Spleen (tissue), 11 donors: Measurements from ENCODE around the gene LTBP1. TPM values are rescaled to one million over a fixed set of nuclear protein-coding genes. Genes with fewer than 3 reads are reported as not detected.
"Not testable (repeated sequence)": the region's sequence is repeated elsewhere in the genome, so short reads cannot be mapped to it uniquely, and the experiment has no call there.

ENCODE experiments used
- DNase-seq: peaks from one replicate; pipeline ENCODE4 v3.0.0-alpha.2; 2020
- H3K27ac ChIP-seq, 8 donors: fragments of 200-600 bp; sonication (generic) in 7 of 8; 1 replicate in 4 of 8; 2 replicates in 4 of 8; pipeline versions ENCODE4 v1.5.0 to v1.8.0; 2016 to 2021; ENCODE audit warnings: inconsistent platforms in 4 of 8, mild to moderate bottlenecking in 4 of 8, moderate library complexity in 1 of 8
- H3K27me3 ChIP-seq, 7 donors: fragments of 200-600 bp; sonication (generic) in 6 of 7; replicated peaks in 1 of 7; 1 replicate in 4 of 7; 2 replicates in 3 of 7; pipeline versions ENCODE4 v1.5.0 to v1.8.0; 2016 to 2021; ENCODE audit warnings: inconsistent platforms in 3 of 7, mild to moderate bottlenecking in 1 of 7
- H3K36me3 ChIP-seq, 6 donors: fragments of 200-600 bp; sonication (generic) in 5 of 6; 1 replicate in 4 of 6; 2 replicates in 2 of 6; pipeline versions ENCODE4 v1.5.0 to v1.8.0; 2016 to 2021; ENCODE audit warnings: inconsistent platforms in 2 of 6
- H3K4me1 ChIP-seq, 6 donors: fragments of 200-600 bp; sonication (generic) in 5 of 6; 1 replicate in 3 of 6; 2 replicates in 3 of 6; pipeline versions ENCODE4 v1.5.0 to v1.8.0; 2016 to 2021; ENCODE audit warnings: inconsistent platforms in 3 of 6
- H3K4me3 ChIP-seq, 8 donors: fragments of 200-600 bp; sonication (generic) in 7 of 8; 1 replicate in 4 of 8; 2 replicates in 4 of 8; pipeline versions ENCODE4 v1.5.0 to v1.8.0; 2016 to 2021; ENCODE audit warnings: inconsistent platforms in 4 of 8, mild to moderate bottlenecking in 4 of 8, moderate library complexity in 2 of 8
- H3K9me3 ChIP-seq, 8 donors: fragments of 200-600 bp; sonication (generic) in 7 of 8; 1 replicate in 4 of 8; 2 replicates in 4 of 8; pipeline versions ENCODE4 v1.5.0 to v1.8.0; 2016 to 2021; ENCODE audit warnings: inconsistent platforms in 4 of 8
- POLR2A ChIP-seq, 3 donors: fragments of 450-650 bp; IDR thresholded peaks; one replicate each; pipeline ENCODE4 v1.5.1; 2017; ENCODE audit warnings: antibody characterized with exemption in 3 of 3, mild to moderate bottlenecking in 1 of 3
- POLR2AphosphoS5 ChIP-seq, 3 donors: sonication (generic); formaldehyde crosslinking; IDR thresholded peaks; one replicate each; pipeline ENCODE4 v1.5.1; 2017; ENCODE audit warnings: antibody characterized with exemption in 3 of 3
- WGBS, 5 donors: extraction: QIAGEN DNeasy Blood & Tissue Kit in 3 of 5; methylation state at CpG; one replicate each; pipeline versions ENCODE4 v1.1.5 to v1.1.7; 2013 to 2018; 5-methylcytosine and 5-hydroxymethylcytosine counted together
- intact Hi-C: fragments of 100-400 bp; cut with DNase I; formaldehyde crosslinking; loops from one replicate; pipeline ENCODE4 v1.15.0; 2023; ENCODE audit warnings: low total_unique reads
- polyA plus RNA-seq, 3 donors: library from polyadenylated mRNA; stranded (reverse); fragments of 200-250 nt; gene quantifications; one replicate each; pipeline ENCODE4 v1.2.1, GENCODE V29; 2013
- total RNA-seq, 7 donors: library from RNA; depleted of rRNA in 3 of 7; stranded (reverse); fragments of >200 nt in 3 of 7; fragmentation: NEBNext Ultra II Directional in 4 of 7; extraction: Animal tissue kit (Norgen Biotek cat#: 25700) in 4 of 7; gene quantifications; one replicate each; pipeline versions ENCODE4 v1.1.0 to v1.2.1, GENCODE V29; 2016 to 2021
- TF ChIP-seq, protein P1 (sequence below), 11 experiments: fragments of 200-600 bp in 7 of 11; fragments of 450-650 bp in 4 of 11; sonication (generic) in 4 of 11; IDR thresholded peaks in 8 of 11; conservative IDR thresholded peaks in 3 of 11; 1 replicate in 7 of 11; 2 replicates in 4 of 11; pipeline versions ENCODE4 v1.4.0 to v1.8.0; 2016 to 2021; ENCODE audit warnings: antibody characterized with exemption in 11 of 11, inconsistent platforms in 4 of 11, mild to moderate bottlenecking in 1 of 11
- donor health status: healthy with polysubstance abuse.
- donor health status: DM: no; HTN: no; CAD: no; lungs with moderate emphysema.
- donor health status: DM: no; HTN: no; CAD: no.
- donor health status: Bipolar disorder and iron deficiency.
- donor health status: healthy.
- donor health status: DM: no; HTN: no; CAD: no.
- donor health status: DM: yes; HTN: yes; CAD: no.

LTBP1 gene
- total and polyA plus RNA-seq, 10 donors = 6.8 to 28.0 (median 13.3) TPM

DNA sequence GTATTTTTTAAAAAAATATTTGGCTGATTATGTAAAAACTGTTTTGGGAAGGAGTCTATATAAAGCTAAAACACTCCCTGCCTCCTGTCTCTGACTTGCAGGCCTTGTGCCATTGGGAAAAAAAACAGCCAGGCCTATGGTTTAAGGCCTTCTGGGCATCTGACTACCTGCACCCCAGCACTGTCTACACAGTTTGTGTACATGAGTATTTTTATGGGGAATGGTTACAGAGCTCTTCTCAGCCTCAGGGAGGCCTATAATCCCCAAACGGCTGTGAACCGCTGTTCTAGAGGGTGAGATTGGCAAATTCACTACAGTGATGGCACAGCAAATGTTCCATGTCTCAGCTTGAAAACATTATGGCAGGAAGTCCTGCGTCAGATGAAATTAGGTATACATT is 96.1 kb downstream of the LTBP1 start:
- DNase-seq = no peak
- 90 to 100% (median 93%) methylated on average over 3 of the region's 3 CpGs for WGBS, 5 donors
- Histone ChIP-seq H3K9me3 (no peaks in the 10 kb centered on the region), H3K36me3 (no peaks in the 10 kb centered on the region), H3K4me3 (no peak overlapping the region), H3K4me1 (no peaks in the 10 kb centered on the region), H3K27me3 (no peaks in the 10 kb centered on the region), H3K27ac (no peak overlapping the region)
- intact Hi-C loops = no loop called here
- TF ChIP-seq, protein P1, sequence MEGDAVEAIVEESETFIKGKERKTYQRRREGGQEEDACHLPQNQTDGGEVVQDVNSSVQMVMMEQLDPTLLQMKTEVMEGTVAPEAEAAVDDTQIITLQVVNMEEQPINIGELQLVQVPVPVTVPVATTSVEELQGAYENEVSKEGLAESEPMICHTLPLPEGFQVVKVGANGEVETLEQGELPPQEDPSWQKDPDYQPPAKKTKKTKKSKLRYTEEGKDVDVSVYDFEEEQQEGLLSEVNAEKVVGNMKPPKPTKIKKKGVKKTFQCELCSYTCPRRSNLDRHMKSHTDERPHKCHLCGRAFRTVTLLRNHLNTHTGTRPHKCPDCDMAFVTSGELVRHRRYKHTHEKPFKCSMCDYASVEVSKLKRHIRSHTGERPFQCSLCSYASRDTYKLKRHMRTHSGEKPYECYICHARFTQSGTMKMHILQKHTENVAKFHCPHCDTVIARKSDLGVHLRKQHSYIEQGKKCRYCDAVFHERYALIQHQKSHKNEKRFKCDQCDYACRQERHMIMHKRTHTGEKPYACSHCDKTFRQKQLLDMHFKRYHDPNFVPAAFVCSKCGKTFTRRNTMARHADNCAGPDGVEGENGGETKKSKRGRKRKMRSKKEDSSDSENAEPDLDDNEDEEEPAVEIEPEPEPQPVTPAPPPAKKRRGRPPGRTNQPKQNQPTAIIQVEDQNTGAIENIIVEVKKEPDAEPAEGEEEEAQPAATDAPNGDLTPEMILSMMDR (IDR thresholded peaks at IDR 0.05 in 8 of 11, conservative IDR thresholded peaks at IDR 0.05 in 3 of 11) = no peak
- TF ChIP-seq POLR2AphosphoS5 (IDR thresholded peaks at IDR 0.05) (no peak), POLR2A (IDR thresholded peaks at IDR 0.05) (no peak)

DNA sequence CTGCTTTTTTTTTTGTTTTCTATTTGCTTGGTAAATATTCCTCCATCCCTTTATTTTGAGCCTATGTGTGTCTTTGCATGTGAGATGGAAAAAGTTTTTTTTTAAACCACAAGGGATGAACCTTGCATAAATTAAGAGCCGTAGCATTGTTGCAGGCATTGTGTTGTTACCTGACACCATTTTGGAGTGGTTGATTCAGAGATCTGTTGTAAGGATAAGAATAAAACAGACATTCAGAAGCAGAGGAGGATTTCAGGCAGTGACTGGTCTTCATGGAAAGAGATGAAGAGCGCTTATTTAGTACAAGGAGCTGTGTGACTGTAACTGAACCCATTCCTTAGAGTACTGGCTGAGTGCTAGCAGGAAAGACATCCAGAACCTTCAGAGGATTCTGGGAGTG is 101.2 kb downstream of the LTBP1 start:
- TF ChIP-seq, protein P1 (IDR thresholded peaks at IDR 0.05 in 8 of 11, conservative IDR thresholded peaks at IDR 0.05 in 3 of 11) = no peak
- TF ChIP-seq POLR2A (IDR thresholded peaks at IDR 0.05) (no peak), POLR2AphosphoS5 (IDR thresholded peaks at IDR 0.05) (no peak)
- WGBS, 5 donors = 44 to 72% (median 45%) methylated on average over 2 of the region's 2 CpGs
- Histone ChIP-seq H3K9me3 (no peaks in the 10 kb centered on the region), H3K36me3 (no peaks in the 10 kb centered on the region), H3K27me3 (no peaks in the 10 kb centered on the region), H3K4me3 (no peak overlapping the region), H3K4me1 (no peaks in the 10 kb centered on the region), H3K27ac (no peak overlapping the region)
- intact Hi-C loops = no loop called here
- DNase-seq = no peak

DNA sequence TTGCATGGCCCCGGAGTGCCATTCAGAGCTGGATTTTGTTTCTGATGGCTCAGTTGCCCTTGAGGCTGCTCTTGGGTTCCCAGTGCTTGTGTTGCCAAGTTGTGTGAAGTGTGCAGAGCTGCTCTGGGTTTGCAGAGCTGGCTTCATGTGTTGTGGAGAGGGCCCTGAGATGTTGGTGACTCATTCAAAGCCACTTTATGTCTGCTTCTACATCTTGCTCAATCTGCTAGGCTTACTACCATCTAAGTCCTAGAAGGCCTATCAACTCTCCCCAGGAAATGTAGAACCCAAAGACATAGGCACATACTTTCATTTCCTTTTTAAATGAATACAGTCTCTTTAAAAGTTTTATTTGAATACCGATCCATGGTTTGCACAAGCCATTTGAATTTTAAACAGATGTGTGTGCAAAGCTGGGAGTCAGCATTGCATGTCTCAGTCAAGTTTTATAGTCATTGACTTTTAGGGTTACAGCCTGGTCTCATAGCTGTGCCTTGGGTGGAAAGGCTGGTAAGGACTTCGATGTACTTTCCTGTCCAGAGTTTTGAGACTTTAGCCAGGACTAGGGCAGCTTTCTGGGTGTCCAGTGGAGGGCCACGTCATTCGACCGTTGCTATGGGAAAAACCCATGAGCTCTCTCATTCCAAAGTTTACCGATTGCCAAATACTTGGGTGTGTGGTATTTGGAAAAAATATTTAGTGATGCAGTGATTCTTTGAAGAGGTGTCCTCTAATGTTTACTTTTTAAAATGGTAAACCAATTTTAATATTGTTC is 105.0 kb downstream of the LTBP1 start:
- Histone ChIP-seq H3K4me1 (no peaks in the 10 kb centered on the region), H3K9me3 (no peaks in the 10 kb centered on the region), H3K27me3 (no peaks in the 10 kb centered on the region), H3K36me3 (no peaks in the 10 kb centered on the region), H3K27ac (no peak overlapping the region), H3K4me3 (no peak overlapping the region)
- TF ChIP-seq POLR2A (IDR thresholded peaks at IDR 0.05) (no peak), POLR2AphosphoS5 (IDR thresholded peaks at IDR 0.05) (no peak)
- TF ChIP-seq, protein P1 (IDR thresholded peaks at IDR 0.05 in 8 of 11, conservative IDR thresholded peaks at IDR 0.05 in 3 of 11) = no peak
- no peak for DNase-seq
- intact Hi-C loops = no loop called here
- 82 to 93% (median 85%) methylated on average over 7 of the region's 7 CpGs for WGBS, 5 donors

DNA sequence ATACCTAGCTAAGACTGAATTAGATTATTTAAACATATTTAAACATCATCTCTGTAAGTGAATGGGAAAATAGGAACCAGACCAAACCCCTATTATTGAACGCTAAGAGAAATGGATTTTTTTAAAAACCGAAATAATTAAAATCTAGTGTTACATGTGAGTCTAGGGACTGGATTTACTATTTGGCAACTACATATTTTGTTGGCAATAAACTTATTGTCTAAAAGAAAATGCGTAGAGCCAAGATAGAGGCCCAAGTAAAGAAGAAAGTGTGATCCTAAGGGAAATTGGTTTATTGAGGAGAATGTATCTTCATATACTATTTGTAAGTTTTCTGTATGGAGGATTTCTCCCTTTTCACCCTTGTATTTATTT is 105.6 kb downstream of the LTBP1 start:
- no peaks in the 10 kb centered on the region for H3K27me3 ChIP-seq
- H3K27ac ChIP-seq = no peak overlapping the region
- no peak for DNase-seq
- no peaks in the 10 kb centered on the region for H3K36me3 ChIP-seq
- intact Hi-C loops = no loop called here
- TF ChIP-seq POLR2A (IDR thresholded peaks at IDR 0.05) (no peak), POLR2AphosphoS5 (IDR thresholded peaks at IDR 0.05) (no peak)
- TF ChIP-seq, protein P1 (IDR thresholded peaks at IDR 0.05 in 8 of 11, conservative IDR thresholded peaks at IDR 0.05 in 3 of 11) = no peak
- WGBS, 5 donors = 93 to 98% (median 94%) methylated on average over 3 of the region's 3 CpGs
- no peaks in the 10 kb centered on the region for H3K4me1 ChIP-seq
- no peaks in the 10 kb centered on the region for H3K9me3 ChIP-seq
- H3K4me3 ChIP-seq = no peak overlapping the region

DNA sequence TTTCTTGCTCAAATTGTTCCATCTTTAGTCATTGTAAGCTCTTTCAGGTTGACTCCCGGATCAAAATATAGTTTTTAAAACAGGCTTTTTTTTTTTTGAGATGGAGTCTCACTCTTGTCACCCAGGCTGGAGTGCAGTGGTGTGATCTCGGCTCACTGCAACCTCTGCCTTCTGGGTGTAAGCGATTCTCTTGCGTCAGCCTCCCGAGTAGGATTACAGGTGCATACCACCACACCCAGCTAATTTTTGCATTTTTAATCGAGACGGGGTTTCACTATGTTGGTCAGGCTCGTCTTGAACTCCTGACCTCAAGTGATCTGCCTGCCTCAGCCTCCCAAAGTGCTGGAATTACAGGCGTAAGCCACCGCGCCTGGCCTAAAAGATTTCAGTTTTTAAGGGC is 106.0 kb downstream of the LTBP1 start:
- H3K27me3 ChIP-seq, H3K4me3 ChIP-seq, H3K27ac ChIP-seq, H3K9me3 ChIP-seq, H3K36me3 ChIP-seq, DNase-seq, intact Hi-C loops, H3K4me1 ChIP-seq: not testable (repeated sequence)
- WGBS, 5 donors = 92 to 96% (median 94%) methylated on average over 11 of the region's 11 CpGs
